Prostate gland (tissue), 2 donors: ENCODE measurements around the gene ATXN2. TPM values are rescaled to one million over a fixed set of nuclear protein-coding genes. Genes with fewer than 3 reads are reported as not detected.

ENCODE experiments used
- DNase-seq: peaks from one replicate; pipeline ENCODE4 v3.0.0-alpha.2; 2019; ENCODE audit warnings: low spot score
- H3K27ac ChIP-seq, 2 donors: fragments of 200-600 bp; sonication (generic); 2 replicates each; pipeline ENCODE4 v1.5.1; 2017 to 2019
- H3K27me3 ChIP-seq: fragments of 200-600 bp; sonication (generic); replicated peaks from 2 replicates; pipeline ENCODE4 v1.5.1; 2019; ENCODE audit not compliant: insufficient read depth
- H3K36me3 ChIP-seq, 2 donors: fragments of 200-600 bp; sonication (generic); 1 replicate in 1 of 2; 2 replicates in 1 of 2; pipeline versions ENCODE4 v1.5.1 to v1.8.1; 2017 to 2019
- H3K4me1 ChIP-seq: fragments of 200-600 bp; sonication (generic); replicated peaks from 2 replicates; pipeline ENCODE4 v1.5.1; 2019
- H3K4me3 ChIP-seq, 2 donors: fragments of 200-600 bp; sonication (generic); 2 replicates each; pipeline ENCODE4 v1.5.1; 2017 to 2019
- H3K9me3 ChIP-seq: fragments of 200-600 bp; sonication (generic); 2 replicates; pipeline ENCODE4 v1.5.1; 2017
- CTCF ChIP-seq, 4 experiments: fragments of 200-600 bp in 2 of 4; fragments of 450-650 bp in 2 of 4; sonication (generic) in 2 of 4; IDR thresholded peaks; 1 replicate in 3 of 4; 2 replicates in 1 of 4; pipeline ENCODE4 v1.5.1; 2016 to 2019; ENCODE audit warnings: antibody characterized with exemption in 4 of 4, mild to moderate bottlenecking in 2 of 4, moderate library complexity in 2 of 4
- POLR2A ChIP-seq: fragments of 450-650 bp; IDR thresholded peaks from one replicate; pipeline ENCODE4 v1.6.1; 2016; ENCODE audit warnings: antibody characterized with exemption, mild to moderate bottlenecking
- POLR2AphosphoS5 ChIP-seq: sonication (generic); formaldehyde crosslinking; IDR thresholded peaks from one replicate; pipeline ENCODE4 v1.6.1; 2017; ENCODE audit warnings: antibody characterized with exemption
- WGBS: methylation state at CpG from one replicate; pipeline ENCODE4 v1.1.5; 2018; 5-methylcytosine and 5-hydroxymethylcytosine counted together
- intact Hi-C: fragments of 100-400 bp; cut with DNase I; formaldehyde crosslinking; loops from one replicate; pipeline ENCODE4 v1.14.2; 2022
- total RNA-seq, 2 donors: library from RNA; depleted of rRNA; stranded (reverse); fragments of >200 nt; gene quantifications; one replicate each; pipeline ENCODE4 v1.1.0, GENCODE V29; 2016

The ATXN2 gene
- total RNA-seq, 2 donors from 2014 or later, result 29.5 to 95.5 TPM

GRCh38 chr12:111426344-111427185 is 172.6 kb downstream of the ATXN2 start:
- Histone ChIP-seq H3K4me3 (no peak overlapping the region), H3K36me3 (no peaks in the 10 kb centered on the region), H3K27me3 (no peaks in the 10 kb centered on the region), H3K9me3 (no peaks in the 10 kb centered on the region), H3K27ac (no peak overlapping the region), H3K4me1 (no peaks in the 10 kb centered on the region)
- TF ChIP-seq POLR2A, result no peak
- TF ChIP-seq POLR2AphosphoS5, result no peak
- TF ChIP-seq CTCF (IDR thresholded peaks at IDR 0.05), result no peak
- DNase-seq, result no peak
- intact Hi-C loops, result no loop called here
- 88% methylated on average over 11 of the region's 11 CpGs for WGBS

GRCh38 chr12:111425655-111426054 is 173.5 kb downstream of the ATXN2 start:
- TF ChIP-seq POLR2AphosphoS5 (no peak), CTCF (IDR thresholded peaks at IDR 0.05) (no peak), POLR2A (no peak)
- H3K4me1 ChIP-seq, result no peaks in the 10 kb centered on the region
- WGBS, result 70% methylated on average over 8 of the region's 8 CpGs
- no peaks in the 10 kb centered on the region for H3K27me3 ChIP-seq
- DNase-seq, result no peak
- H3K4me3 ChIP-seq, result no peak overlapping the region
- intact Hi-C loops, result no loop called here
- no peaks in the 10 kb centered on the region for H3K9me3 ChIP-seq
- H3K27ac ChIP-seq, result no peak overlapping the region
- H3K36me3 ChIP-seq, result no peaks in the 10 kb centered on the region

- intact Hi-C loops, result no loop called here
- DNase-seq, result no peak
- H3K27me3 ChIP-seq, result no peaks in the 10 kb centered on the region
- H3K36me3 ChIP-seq, result no peaks in the 10 kb centered on the region
- WGBS, result 96% methylated on average over 6 of the region's 6 CpGs
- TF ChIP-seq CTCF (IDR thresholded peaks at IDR 0.05) (no peak), POLR2AphosphoS5 (no peak), POLR2A (no peak)
- no peaks in the 10 kb centered on the region for H3K4me1 ChIP-seq
- no peak overlapping the region for H3K4me3 ChIP-seq
- no peak overlapping the region for H3K27ac ChIP-seq
- H3K9me3 ChIP-seq, result no peaks in the 10 kb centered on the region
Observed at GRCh38 chr12:111424793-111425251, 174.3 kb downstream of the ATXN2 start.

GRCh38 chr12:111424189-111424792 is 174.8 kb downstream of the ATXN2 start:
- Histone ChIP-seq H3K9me3 (no peaks in the 10 kb centered on the region), H3K27ac (no peak overlapping the region), H3K36me3 (no peaks in the 10 kb centered on the region), H3K4me3 (no peak overlapping the region), H3K27me3 (no peaks in the 10 kb centered on the region), H3K4me1 (no peaks in the 10 kb centered on the region)
- TF ChIP-seq CTCF (IDR thresholded peaks at IDR 0.05), result no peak
- TF ChIP-seq POLR2AphosphoS5, result no peak
- no peak for TF ChIP-seq POLR2A
- 90% methylated on average over 11 of the region's 11 CpGs for WGBS
- intact Hi-C loops, result no loop called here
- DNase-seq, result no peak
